SK-N-SH (cell line): ENCODE results near the gene CYB561. TPM values are rescaled to one million over a fixed set of nuclear protein-coding genes. Genes with fewer than 3 reads are reported as not detected.

Source experiments
- CTCF ChIA-PET: fragments of 300-600, 350-600 bp; formaldehyde crosslinking; extraction: SDS; loops from one replicate; lab custom pipeline; 2021; lab: Yijun Ruan, JAX
- POLR2A ChIA-PET: fragments of 350-600 bp; sonication (Branson Sonifier 250); formaldehyde crosslinking; extraction: SDS; loops from one replicate; lab custom pipeline; 2020; ENCODE audit warnings: antibody characterized with exemption, inconsistent platforms; lab: Yijun Ruan, JAX
- DNase-seq: peaks from one replicate; pipeline ENCODE4 v3.0.0; 2012
- H2AFZ ChIP-seq: fragments of 200-600 bp; sonication (generic); 2 replicates; pipeline ENCODE4 v1.8.1; 2016; ENCODE audit warnings: antibody characterized with exemption, mild to moderate bottlenecking, low read depth
- H3F3A ChIP-seq: fragments of 200-600 bp; sonication (generic); replicated peaks from 2 replicates; pipeline ENCODE3; 2016; ENCODE audit warnings: antibody characterized with exemption, mild to moderate bottlenecking; ENCODE audit not compliant: insufficient read depth
- H3K27ac ChIP-seq, 2 experiments: fragments of 200-500 bp in 1 of 2; fragments of 200-600 bp in 1 of 2; sonication (Bioruptor generic) in 1 of 2; sonication (generic), shearing (Covaris generic) in 1 of 2; 2 replicates each; pipeline versions ENCODE4 v1.5.1 to v1.6.1; 2014 to 2016; ENCODE audit warnings: low read depth in 2 of 2, inconsistent platforms in 1 of 2, low read length in 1 of 2, mild to moderate bottlenecking in 1 of 2, mixed read lengths in 1 of 2
- H3K27me3 ChIP-seq: fragments of 200-600 bp; sonication (generic), shearing (Covaris generic); 2 replicates; pipeline ENCODE4 v1.6.1; 2016; ENCODE audit warnings: mixed run types; ENCODE audit not compliant: insufficient read depth
- H3K36me3 ChIP-seq, 2 experiments: fragments of 200-500 bp in 1 of 2; fragments of 200-600 bp in 1 of 2; sonication (Bioruptor generic) in 1 of 2; sonication (generic) in 1 of 2; replicated peaks in 1 of 2; 2 replicates each; pipeline versions ENCODE3 to v1.5.1; 2014 to 2016; ENCODE audit warnings: low read length in 1 of 2, mild to moderate bottlenecking in 1 of 2; ENCODE audit not compliant: insufficient read depth in 2 of 2, control insufficient read depth in 1 of 2
- H3K4me1 ChIP-seq, 2 experiments: fragments of 200-500 bp in 1 of 2; fragments of 200-600 bp in 1 of 2; sonication (Bioruptor generic) in 1 of 2; sonication (generic), shearing (Covaris generic) in 1 of 2; 2 replicates each; pipeline versions ENCODE4 v1.5.1 to v1.6.1; 2014 to 2016; ENCODE audit warnings: low read depth in 1 of 2, low read length in 1 of 2, mixed run types in 1 of 2; ENCODE audit not compliant: insufficient read depth in 2 of 2, control insufficient read depth in 1 of 2
- H3K4me2 ChIP-seq: fragments of 200-600 bp; sonication (generic), shearing (Covaris generic); 2 replicates; pipeline ENCODE4 v1.6.1; 2017; ENCODE audit warnings: mixed run types
- H3K4me3 ChIP-seq, 2 experiments: fragments of 200-500 bp in 1 of 2; fragments of 200-600 bp in 1 of 2; sonication (Bioruptor generic) in 1 of 2; sonication (generic), shearing (Covaris generic) in 1 of 2; 2 replicates each; pipeline versions ENCODE4 v1.5.1 to v1.8.1; 2014 to 2016; ENCODE audit warnings: low read depth in 2 of 2, inconsistent platforms in 1 of 2, low read length in 1 of 2, mild to moderate bottlenecking in 1 of 2, mixed read lengths in 1 of 2, moderate library complexity in 1 of 2
- H3K79me2 ChIP-seq: fragments of 200-600 bp; sonication (generic); 2 replicates; pipeline ENCODE4 v1.8.1; 2017; ENCODE audit warnings: mild to moderate bottlenecking; ENCODE audit not compliant: insufficient read depth
- H3K9ac ChIP-seq: fragments of 200-600 bp; sonication (generic); 2 replicates; pipeline ENCODE4 v1.6.1; 2017; ENCODE audit warnings: mixed run types
- H3K9me2 ChIP-seq: fragments of 200-600 bp; sonication (generic); 2 replicates; pipeline ENCODE4 v1.6.1; 2017; ENCODE audit warnings: mixed run types
- H3K9me3 ChIP-seq: fragments of 200-600 bp; sonication (generic); 2 replicates; pipeline ENCODE4 v1.6.1; 2017; ENCODE audit warnings: mixed run types, mild to moderate bottlenecking, moderate library complexity
- H4K20me1 ChIP-seq: fragments of 200-600 bp; sonication (generic); 2 replicates; pipeline ENCODE4 v1.6.1; 2017; ENCODE audit warnings: mild to moderate bottlenecking, mixed run types; ENCODE audit not compliant: insufficient read depth
- EP300 ChIP-seq, 2 experiments: IDR thresholded peaks; 2 replicates each; pipeline versions ENCODE4 v1.4.0 to v1.6.1; 2012; ENCODE audit warnings: borderline replicate concordance in 1 of 2, low read depth in 1 of 2, low read length in 1 of 2
- EZH2phosphoT487 ChIP-seq: fragments of 200-600 bp; sonication (generic); IDR thresholded peaks from 2 replicates; pipeline ENCODE4 v1.6.1; 2017; ENCODE audit warnings: low read depth, mixed run types, mild to moderate bottlenecking, antibody characterized with exemption, moderate library complexity, borderline replicate concordance
- MAX ChIP-seq: IDR thresholded peaks from 2 replicates; pipeline ENCODE4 v1.4.0; 2012; ENCODE audit warnings: low read depth
- NFIC ChIP-seq: IDR thresholded peaks from 2 replicates; pipeline ENCODE4 v1.4.0; 2012; ENCODE audit warnings: borderline replicate concordance
- RFX5 ChIP-seq: IDR thresholded peaks from 2 replicates; pipeline ENCODE4 v1.6.1; 2012; ENCODE audit warnings: mild to moderate bottlenecking, improper control_type of control experiment, low read length
- TAF1 ChIP-seq: IDR thresholded peaks from 2 replicates; pipeline ENCODE4 v1.6.1; 2012; ENCODE audit warnings: low read depth, mild to moderate bottlenecking, low read length, moderate library complexity, borderline replicate concordance
- YY1 ChIP-seq: IDR thresholded peaks from 2 replicates; pipeline ENCODE4 v1.4.0; 2012; ENCODE audit warnings: low read depth, mild to moderate bottlenecking
- WGBS: methylation state at CpG from one replicate; pipeline ENCODE4 v1.1.6; 2017; ENCODE audit warnings: low lambda C conversion rate; 5-methylcytosine and 5-hydroxymethylcytosine counted together
- polyA plus RNA-seq, 3 experiments: library from polyadenylated mRNA; depleted of rRNA; stranded (reverse); fragments of >200 nt; gene quantifications; 2 replicates each; pipeline ENCODE4 v1.2.3, GENCODE V29; 2012
- TF ChIP-seq, protein P1 (sequence below): IDR thresholded peaks from 2 replicates; pipeline ENCODE4 v1.6.1; 2012; ENCODE audit warnings: mild to moderate bottlenecking, low read depth, low read length, moderate library complexity
- TF ChIP-seq, protein P2 (sequence below): fragments of 150-350 bp; IDR thresholded peaks from 2 replicates; pipeline ENCODE4 v1.6.1; 2017; ENCODE audit warnings: antibody characterized with exemption, low read length, low read depth, borderline replicate concordance
- TF ChIP-seq, protein P3 (sequence below): fragments of 200-600 bp; sonication (generic); IDR thresholded peaks from 2 replicates; pipeline ENCODE4 v1.6.1; 2017; ENCODE audit warnings: antibody characterized with exemption, mild to moderate bottlenecking, moderate library complexity
- TF ChIP-seq, protein P4 (sequence below): IDR thresholded peaks from 2 replicates; pipeline ENCODE4 v1.4.0; 2012; ENCODE audit warnings: low read depth, borderline replicate concordance

The CYB561 gene
- polyA plus RNA-seq, 1 of the 3 experiments (the other 2 are of a cell fraction), result 28.3 TPM

GRCh38 chr17:63447471-63448009 lies 1.4 kb upstream of the CYB561 start:
- peak; percentile 50 for DNase-seq
- Histone ChIP-seq H3K79me2 (no peaks in the 10 kb centered on the region; the same call in 1 of the 2 replicates), H3K36me3 (no peaks in the 10 kb centered on the region), H3K9ac (no peak overlapping the region), H3K9me2 (no peaks in the 10 kb centered on the region), H4K20me1 (no peaks in the 10 kb centered on the region), H3K4me2 (no peak overlapping the region), H3K27me3 (no peaks in the 10 kb centered on the region), H3K4me1 (peaks cover 8 to 63% of the 10 kb centered on the region in 2 experiments; a peak in 3 of 4 replicates), H2AFZ (no peak overlapping the region), H3K9me3 (no peaks in the 10 kb centered on the region), H3K4me3 (no peak overlapping the region), H3F3A (peaks cover 27% of the 10 kb centered on the region), H3K27ac (peak overlapping the region in 1 of 2 experiments; percentile 99; a peak in 2 of 4 replicates)
- WGBS, result 83% methylated on average over 9 of the region's 12 CpGs
- TF ChIP-seq, protein P1, sequence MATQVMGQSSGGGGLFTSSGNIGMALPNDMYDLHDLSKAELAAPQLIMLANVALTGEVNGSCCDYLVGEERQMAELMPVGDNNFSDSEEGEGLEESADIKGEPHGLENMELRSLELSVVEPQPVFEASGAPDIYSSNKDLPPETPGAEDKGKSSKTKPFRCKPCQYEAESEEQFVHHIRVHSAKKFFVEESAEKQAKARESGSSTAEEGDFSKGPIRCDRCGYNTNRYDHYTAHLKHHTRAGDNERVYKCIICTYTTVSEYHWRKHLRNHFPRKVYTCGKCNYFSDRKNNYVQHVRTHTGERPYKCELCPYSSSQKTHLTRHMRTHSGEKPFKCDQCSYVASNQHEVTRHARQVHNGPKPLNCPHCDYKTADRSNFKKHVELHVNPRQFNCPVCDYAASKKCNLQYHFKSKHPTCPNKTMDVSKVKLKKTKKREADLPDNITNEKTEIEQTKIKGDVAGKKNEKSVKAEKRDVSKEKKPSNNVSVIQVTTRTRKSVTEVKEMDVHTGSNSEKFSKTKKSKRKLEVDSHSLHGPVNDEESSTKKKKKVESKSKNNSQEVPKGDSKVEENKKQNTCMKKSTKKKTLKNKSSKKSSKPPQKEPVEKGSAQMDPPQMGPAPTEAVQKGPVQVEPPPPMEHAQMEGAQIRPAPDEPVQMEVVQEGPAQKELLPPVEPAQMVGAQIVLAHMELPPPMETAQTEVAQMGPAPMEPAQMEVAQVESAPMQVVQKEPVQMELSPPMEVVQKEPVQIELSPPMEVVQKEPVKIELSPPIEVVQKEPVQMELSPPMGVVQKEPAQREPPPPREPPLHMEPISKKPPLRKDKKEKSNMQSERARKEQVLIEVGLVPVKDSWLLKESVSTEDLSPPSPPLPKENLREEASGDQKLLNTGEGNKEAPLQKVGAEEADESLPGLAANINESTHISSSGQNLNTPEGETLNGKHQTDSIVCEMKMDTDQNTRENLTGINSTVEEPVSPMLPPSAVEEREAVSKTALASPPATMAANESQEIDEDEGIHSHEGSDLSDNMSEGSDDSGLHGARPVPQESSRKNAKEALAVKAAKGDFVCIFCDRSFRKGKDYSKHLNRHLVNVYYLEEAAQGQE, result no peak
- no peak for TF ChIP-seq YY1
- no peak for TF ChIP-seq TAF1
- TF ChIP-seq, protein P2, sequence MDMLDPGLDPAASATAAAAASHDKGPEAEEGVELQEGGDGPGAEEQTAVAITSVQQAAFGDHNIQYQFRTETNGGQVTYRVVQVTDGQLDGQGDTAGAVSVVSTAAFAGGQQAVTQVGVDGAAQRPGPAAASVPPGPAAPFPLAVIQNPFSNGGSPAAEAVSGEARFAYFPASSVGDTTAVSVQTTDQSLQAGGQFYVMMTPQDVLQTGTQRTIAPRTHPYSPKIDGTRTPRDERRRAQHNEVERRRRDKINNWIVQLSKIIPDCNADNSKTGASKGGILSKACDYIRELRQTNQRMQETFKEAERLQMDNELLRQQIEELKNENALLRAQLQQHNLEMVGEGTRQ, result no peak
- no peak for TF ChIP-seq EZH2phosphoT487
- no peak for TF ChIP-seq NFIC
- TF ChIP-seq RFX5, result no peak
- TF ChIP-seq MAX, result no peak
- TF ChIP-seq, protein P3, sequence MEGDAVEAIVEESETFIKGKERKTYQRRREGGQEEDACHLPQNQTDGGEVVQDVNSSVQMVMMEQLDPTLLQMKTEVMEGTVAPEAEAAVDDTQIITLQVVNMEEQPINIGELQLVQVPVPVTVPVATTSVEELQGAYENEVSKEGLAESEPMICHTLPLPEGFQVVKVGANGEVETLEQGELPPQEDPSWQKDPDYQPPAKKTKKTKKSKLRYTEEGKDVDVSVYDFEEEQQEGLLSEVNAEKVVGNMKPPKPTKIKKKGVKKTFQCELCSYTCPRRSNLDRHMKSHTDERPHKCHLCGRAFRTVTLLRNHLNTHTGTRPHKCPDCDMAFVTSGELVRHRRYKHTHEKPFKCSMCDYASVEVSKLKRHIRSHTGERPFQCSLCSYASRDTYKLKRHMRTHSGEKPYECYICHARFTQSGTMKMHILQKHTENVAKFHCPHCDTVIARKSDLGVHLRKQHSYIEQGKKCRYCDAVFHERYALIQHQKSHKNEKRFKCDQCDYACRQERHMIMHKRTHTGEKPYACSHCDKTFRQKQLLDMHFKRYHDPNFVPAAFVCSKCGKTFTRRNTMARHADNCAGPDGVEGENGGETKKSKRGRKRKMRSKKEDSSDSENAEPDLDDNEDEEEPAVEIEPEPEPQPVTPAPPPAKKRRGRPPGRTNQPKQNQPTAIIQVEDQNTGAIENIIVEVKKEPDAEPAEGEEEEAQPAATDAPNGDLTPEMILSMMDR, result no peak
- TF ChIP-seq EP300 (IDR thresholded peaks at IDR 0.05; ENCODE audit: borderline replicate concordance in 1 of 2, low read depth in 1 of 2, low read length in 1 of 2), result no peak
- TF ChIP-seq, protein P4, sequence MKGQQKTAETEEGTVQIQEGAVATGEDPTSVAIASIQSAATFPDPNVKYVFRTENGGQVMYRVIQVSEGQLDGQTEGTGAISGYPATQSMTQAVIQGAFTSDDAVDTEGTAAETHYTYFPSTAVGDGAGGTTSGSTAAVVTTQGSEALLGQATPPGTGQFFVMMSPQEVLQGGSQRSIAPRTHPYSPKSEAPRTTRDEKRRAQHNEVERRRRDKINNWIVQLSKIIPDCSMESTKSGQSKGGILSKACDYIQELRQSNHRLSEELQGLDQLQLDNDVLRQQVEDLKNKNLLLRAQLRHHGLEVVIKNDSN, result no peak
- CTCF ChIA-PET, result interaction anchor here (0.7 to 27.2 kb wide), 8 partner anchors 11 to 167 kb away, joined by 3 to 708 read pairs (median 5); partner anchors contain the start of gene ACE
- POLR2A ChIA-PET, result interaction anchor here (7.3 to 10.2 kb wide), 3 partner anchors 8 to 30 kb away, joined by 60 to 572 read pairs (median 212); partner anchors contain the start of gene ACE
